Measurements from ENCODE around the gene STX2.
"Not testable (repeated sequence)": the region's sequence is repeated elsewhere in the genome, so short reads cannot be mapped to it uniquely, and the experiment has no call there.

STX2 gene

DNA sequence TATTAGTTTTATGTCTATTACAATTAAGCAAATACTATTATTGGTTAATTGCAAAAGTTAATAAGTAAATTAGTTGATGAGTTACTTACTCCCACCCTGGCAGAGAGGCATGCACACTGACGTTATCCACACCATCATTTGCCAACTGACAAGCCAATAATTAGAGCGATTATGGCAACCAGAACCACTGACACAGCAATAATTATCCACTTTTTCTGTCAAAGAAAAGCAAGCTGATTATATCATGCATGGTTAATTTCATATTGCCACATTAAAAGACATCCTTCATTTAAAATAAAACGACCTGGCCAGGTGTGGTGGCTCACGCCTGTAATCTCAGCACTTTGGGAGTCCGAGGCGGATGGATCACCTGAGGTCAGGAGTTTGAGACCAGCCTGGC lies 43.1 kb downstream of the STX2 start:
- no peak for DNase-seq

DNA sequence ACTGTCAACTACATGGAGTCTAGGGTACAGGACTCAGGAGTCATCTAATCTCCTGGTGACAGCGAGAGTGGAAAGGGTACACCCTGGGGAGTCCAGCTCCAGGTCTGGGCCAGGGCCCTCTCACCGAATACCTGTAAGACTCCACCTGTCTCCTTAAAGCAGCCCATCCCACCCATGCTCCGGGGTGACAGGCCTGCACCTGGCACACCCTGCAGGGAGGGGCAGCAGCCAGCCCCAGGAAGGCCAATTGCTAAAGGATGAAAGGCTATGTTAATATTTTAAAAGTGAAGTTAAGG lies 45.5 kb downstream of the STX2 start:
- DNase-seq = no peak

DNA sequence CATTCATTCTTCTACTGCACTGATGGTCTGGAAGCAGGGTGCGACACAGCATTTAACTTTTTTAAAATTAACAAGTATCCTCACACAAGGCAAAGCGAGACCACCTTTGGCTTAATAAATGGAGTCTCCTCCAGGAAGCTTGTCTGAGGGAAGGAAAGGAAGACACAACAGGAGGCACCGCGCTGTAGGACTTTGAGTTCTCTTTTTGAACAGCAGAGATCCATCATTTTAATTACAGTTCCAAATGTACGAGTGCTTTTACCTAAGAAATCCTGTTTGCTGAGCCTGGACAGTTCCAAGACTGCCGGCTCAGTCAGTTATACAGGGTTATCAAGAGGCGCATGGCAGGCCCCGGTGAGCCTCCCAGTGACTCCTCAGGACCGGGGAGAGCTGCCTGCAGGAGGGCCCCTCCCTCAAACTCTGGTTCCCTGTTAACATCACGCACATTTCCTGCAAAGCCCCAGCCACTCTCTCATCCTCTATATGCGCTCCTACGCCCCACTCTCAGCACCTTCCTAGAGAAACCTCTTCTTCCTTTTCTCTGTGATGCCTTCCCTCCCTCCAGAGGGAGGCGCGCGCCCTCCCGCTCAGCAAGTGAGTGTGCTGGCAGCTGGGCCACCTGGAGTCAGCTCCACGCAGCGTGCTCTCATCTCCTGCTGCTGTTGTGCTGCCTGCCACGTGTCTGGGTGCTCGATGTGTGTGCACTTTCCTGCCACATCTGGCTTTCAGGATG lies 46.1 kb downstream of the STX2 start:
- DNase-seq = no peak

DNA sequence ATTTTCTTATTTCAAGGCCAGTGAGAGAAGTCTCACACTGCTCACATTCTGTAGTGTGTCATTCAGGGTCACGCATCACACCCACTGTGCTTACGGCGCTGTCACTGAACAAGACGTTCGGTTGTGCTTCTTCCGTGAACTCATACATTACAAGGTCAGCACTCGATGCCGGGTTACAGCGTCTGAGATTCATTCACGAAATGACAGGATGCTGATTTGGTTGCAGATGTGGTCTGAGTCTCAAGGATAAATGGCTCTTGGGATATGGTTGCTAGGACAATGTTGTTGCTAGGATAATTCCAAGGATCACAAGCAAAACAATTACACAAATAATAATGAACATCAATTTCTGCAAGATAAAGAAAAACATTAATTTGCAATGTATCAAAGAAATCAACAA lies 47.4 kb downstream of the STX2 start:
- no peak for DNase-seq

DNA sequence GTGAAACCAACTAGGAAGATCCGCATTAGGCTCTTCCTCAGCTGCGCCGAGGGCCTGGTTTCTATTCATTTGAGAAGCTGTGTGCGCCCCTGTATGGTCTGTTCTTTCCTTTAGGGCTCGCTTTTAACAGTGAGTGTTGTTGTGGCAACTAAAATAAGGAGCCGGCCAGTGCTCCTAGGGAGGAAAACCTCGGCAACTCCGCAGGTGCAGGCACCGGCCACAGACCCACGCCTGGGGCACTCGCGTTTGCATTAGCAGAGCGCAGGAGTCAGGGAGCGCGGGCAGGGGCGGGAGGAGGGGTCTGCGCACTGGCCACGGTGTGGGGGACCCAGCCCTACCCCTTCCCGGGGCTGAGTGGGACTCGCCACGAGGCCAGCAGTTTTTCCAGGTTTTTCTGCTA lies 50.5 kb downstream of the STX2 start:
- no peak for DNase-seq

DNA sequence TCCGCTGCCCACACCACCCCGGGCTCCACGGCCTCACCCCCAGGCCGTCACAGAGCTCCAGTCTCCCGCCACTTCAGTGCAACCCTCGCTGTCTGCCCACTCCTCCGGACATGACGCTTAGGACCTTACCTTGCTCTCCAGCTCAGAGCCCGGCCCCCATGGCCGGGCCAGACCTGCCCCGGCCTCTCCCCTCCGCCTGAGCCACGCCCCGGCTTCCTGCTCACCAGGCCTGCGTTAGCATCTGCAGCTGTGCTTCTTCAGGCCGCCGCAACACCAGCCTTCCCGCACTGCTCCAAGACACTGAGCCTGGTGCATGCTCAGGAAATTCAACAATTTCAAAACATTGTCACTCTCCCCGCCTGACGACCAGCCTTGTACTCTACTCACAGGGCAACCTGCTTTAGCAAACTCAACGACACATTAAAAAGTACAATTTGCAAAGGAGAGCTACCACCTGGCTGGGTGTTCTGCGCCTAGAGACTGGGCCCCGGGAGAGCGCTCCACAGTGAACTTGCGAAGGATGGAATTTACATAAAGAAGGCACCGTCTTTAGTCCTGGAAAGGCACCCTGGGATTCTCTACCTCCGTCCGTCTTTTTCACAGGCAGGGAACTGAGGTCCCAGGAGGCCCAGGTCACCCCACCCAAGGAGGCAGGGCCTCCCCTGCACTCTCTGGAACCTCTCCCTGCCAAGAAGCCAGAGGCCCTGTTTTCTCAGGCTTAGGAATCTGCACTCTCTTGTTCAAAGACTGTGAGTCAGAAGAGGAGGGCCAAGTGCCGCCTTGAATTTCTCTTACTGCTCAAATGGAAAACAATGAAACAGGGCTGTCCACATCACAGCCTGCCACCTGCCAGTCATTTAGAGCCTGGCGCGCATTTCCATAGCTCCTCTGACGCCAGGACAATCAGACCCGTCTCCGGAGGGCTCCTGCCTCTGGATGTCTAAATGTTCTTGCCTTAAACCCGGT lies 51.3 kb downstream of the STX2 start:
- DNase-seq = no peak

DNA sequence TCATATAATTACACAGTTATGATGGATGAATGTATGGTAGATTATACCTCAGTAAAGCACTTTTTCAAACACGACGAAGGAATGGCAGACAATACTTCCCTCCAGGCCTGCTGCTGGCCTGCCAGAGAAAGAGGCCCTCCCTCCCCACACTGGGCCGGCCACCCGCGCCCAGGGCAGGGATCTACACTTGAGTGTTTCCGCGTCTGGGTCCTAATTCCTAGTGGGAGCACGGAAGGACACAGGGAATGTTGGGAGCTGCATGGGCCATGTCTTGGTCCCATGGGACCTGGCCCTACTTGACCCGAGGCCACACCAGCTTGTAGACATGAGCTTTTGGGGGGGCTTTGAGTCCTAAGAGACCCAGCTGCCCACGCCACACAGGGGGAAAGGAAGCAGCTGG lies 52.0 kb downstream of the STX2 start:
- DNase-seq = no peak

DNA sequence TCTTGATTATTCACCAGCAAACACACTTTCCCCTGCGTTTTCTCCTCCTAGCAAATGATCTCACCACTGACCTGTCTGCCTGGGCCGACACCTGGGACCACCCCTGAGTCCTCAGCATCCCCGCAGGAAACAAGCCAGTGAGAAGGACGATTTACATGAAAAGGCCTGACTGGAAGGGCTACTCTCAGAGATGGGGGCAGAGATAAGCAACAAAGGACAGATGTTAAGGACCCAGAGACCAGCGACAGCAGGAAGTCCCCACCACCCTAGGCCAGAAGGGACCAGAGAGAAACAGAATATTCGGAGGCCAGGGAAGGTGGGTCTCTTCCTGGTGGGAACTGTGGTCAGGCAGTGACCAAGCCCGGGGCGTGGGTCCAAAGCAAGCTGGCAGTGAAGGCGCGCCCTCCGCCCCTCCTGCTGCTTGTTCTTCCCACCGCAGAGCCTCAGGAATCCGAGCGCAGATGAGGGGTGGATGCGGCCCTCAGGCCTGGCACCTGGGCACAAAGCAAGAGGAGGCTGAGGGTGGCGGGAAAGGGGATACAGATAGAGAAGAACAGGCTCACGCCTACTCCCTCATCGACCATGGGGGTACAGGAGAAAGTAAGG lies 55.8 kb downstream of the STX2 start:
- DNase-seq = no peak

DNA sequence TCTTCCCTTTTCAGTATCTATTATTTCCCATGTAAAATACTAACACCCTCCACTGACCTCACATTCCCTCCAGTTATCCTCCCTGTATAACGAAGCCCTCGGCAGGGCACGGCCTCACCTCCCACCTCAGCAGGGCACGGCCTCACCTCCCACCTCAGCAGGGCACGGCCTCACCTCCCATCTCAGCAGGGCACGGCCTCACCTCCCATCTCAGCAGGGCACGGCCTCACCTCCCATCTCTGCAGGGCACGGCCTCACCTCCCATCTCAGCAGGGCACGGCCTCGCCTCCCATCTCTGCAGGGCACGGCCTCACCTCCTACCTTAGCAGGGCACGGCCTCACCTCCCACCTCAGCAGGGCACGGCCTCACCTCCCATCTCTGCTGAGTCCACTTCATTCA lies 56.8 kb downstream of the STX2 start:
- DNase-seq = not testable (repeated sequence)

DNA sequence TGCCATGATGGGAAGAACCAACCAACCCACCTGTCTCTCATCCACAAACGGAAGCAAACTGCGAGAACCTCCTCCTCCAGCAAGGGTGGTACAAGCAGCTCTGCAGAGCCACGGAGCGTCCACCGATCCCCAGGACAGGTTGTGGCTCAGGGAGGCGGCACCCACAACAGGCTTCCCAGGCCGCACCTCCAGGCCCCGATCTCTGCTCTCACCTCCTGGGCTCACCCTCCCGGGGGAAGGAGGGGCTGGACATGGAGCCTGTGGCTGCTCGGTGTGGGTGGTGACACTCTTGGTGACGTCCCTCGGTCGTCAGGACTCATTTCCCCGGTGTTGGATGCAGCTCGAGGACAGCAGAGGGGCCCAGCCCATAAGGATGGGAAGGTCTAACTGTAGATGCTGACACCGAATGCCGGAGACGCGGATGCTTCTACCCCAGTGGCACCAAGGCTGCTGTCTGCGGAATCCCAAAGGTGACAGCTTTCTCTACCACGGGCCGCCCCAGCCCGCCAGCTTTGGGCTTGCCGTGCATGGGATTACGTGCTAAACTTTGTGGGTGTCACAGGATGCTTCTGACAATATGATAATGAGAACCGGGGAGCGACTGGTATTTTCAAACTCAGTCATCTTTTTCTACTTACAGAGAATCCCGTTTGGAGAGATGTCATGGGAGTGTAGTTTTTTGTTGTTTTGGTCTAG lies 58.0 kb downstream of the STX2 start:
- no peak for DNase-seq

DNA sequence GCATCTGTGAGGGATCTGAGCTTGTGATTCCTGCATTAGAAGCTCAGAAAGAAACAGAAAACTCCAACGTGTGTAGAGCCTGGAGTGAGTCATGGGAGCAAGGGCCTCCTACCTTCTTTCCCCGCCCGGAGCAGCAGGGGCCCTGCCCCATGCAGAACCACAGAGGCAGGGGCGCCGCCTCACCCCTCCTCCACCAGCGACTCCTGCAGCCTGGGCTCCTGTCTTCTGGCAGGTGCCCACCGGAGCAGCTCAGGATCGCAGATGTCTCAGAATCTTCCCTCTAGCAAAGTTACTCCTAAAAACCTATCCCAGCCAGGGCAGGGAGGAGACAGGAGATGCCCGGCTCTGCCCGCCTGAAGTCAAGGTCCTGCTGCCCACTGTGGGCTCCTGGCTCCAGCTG lies 58.7 kb downstream of the STX2 start:
- DNase-seq = no peak

DNA sequence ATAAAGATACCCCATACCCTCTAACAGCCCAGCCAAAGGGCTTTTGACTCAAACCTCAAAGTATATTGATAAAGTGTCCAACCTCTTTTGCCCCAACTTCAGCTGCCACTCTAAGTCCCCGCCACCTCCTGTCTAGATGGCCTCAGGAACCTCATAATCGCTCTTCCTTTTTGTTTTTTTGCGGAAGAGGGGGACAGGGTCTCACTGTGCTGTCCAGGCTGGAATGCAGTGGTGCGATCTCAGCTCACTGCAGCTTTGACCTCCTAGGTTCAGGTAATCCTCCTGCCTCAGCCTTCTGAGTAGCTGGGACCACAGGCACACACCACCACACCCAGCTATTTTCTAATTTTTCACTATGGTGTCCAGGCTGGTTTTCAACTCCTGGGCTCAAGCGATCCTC lies 60.3 kb downstream of the STX2 start:
- no peak for DNase-seq

DNA sequence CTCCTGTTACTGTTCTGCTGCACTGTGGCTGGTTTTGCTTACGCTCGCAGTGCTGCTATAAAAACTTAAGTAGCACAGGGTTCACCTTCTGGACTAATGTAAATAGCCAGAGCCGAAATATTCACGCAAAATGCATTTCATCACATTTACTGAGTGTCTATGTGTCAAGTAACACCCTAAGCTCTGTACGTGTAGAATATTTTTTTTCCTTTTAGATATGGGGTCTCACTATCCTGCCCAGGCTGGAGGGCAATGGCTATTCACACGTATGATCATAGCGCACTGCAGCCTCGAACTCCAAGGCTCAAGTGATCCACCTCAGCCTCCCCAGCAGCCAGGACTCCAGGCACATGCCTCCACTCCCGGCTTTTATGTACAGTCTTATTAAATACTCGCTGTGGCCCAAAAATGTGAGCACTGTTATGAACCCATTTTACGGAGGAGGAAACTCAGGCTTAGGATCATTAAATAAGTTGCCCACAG lies 62.2 kb downstream of the STX2 start:
- DNase-seq = no peak

DNA sequence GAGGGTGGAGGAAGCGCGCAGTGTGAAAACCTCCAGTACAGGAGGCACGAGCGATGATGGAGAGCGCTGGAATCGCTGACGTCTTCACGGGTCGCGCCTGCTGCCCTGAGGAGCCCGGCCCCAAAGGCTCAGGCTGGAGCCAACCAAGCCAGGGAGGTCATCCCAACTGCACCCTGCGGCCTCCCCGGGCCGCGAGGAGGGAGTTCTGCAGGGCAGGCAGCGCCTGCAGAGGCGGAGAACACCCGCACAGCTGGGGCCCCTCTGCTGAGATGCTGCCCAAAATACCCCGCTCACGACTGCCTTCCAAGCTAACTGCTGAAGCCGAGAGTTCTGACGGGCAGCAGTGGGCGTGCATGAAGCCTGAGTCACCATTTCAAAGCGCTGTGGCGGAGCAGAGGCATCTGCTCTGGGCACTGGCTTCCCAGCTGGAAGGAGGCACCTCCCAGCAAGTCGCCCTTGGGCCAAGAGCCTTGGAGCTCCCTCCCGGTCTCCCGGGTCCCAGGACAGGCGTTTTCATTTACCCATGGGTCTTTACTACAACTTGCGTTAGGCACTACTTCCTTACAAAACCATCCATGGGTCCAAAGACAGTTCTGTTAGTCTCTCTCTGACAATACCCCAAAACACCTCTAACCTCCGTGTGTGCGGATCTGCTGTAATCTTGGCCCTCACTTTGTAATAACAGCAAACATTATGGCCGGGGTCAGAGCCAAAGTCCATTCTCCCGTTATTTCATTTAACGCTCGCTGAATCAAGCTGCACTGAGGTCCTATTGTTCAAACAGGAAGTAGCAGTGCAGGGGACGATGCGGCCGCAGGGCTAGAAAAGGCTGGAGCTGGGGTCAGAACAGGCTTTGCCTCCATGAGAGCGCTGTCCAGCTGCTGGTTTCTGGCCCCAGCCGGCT lies 62.8 kb downstream of the STX2 start:
- peak; percentile 79 for DNase-seq

DNA sequence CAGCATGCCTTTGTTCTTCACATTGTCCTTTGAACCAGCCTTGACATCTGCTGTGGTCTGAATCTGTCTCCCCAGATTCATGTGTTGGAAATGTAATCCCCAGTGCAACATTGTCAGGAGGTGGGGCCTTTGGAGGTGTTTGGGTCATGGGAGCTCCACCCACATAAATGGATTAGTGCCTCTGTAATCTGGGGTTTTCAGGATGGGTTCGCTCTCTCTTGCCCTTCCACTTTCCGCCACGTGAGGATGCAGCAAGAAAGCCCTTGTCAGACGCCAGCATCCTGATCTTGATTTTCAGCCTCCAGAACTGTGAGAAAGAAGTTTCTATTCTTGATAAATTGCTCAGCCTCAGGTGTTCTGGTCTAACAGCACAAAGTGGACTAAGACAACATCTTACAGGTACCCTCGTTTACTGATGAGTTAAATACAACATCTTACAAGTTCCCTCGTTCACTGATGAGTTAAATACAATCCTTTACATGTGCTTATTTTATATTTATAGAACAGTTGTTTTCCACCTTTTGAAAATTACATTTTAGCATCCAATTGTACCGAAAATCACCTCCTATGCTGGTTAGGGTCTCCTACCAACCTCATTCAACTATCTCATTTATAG lies 68.5 kb downstream of the STX2 start:
- DNase-seq = no peak

DNA sequence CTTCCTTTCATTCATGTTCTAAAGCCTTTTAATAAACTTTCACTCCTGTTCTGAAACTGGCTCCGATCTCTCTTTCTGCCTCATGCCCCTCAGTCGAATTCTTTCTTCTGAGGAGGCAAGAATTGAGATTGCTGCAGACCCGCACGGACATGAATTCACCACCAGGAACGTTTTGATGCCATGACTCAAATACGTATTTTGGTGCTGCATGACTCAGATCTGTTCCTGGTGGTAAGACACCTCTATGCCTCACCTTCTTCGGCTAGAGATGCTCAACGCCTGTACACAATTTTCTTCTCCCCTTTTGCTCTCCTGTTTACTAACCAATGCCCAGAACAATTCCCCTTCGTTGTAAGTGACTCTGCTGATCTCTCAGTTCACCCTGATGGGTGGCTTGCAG lies 70.9 kb downstream of the STX2 start:
- DNase-seq = peak; percentile 19

DNA sequence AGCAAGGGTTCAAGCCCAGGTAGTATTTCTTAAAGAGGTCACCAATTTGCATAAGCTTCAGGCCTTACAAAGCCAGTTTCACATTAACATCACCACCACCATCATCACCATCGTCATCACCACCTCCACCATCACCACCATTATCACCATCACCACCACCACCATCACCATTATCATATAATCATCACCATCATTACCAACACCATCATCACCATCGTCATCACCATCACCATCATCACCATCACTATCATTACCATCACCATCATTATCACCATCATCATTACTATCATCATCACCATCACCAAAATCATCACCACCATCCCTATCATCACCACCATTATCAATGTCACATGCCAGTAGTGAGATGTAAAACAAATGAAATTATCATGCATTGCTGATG lies 72.6 kb downstream of the STX2 start:
- DNase-seq = no peak

DNA sequence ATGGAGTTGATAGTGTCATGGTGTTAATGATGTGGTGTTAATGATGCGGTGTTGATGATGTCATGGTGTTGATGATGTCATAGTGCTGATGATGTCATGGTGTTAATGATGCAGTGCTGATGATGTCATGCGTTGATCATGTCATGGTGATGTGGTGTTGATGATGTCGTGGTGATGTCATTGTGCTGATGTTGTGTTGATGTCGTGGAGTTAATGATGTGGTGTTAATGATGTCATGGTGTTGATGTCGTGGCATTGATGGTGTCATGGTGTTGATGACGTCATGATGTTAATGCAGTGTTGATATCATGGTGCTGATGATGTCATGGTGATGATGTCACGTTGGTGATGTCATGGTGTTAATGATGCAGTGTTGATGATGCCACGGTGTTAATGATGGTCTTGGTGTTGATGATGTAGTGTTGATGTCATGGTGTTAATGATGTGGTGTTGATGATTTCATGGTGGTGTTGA lies 73.8 kb downstream of the STX2 start:
- DNase-seq = no peak

DNA sequence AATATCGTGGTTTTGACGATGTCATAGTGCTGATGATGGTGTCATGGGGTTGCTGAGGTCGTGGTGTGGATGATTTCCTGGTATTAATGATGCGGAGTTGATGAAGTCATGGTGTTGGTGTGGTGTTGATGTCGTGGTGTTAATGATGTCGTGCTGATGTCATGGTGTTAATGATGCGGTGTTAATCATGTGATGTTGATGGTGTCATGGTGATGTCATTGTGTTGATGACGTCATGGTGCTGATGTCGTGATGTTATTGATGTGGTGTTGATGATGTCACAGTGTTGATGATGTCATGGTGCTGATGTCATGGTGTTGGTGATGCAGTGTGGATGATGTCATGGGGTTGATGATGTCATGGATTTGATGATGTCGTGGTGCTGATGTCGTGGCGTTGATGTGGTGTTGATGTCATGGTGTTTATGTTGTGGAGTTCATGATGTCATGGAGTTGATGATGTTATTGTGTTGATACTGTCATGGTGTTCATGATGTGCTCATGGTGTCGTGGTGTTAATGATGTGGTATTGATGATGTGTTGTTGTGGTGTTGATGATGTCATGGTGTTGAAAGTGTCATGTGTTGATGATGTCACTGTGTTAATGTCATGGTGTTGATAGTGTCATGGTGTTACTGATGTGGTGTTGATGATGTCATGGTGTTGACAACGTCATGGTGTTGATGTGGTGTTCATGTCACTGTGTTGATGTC lies 74.4 kb downstream of the STX2 start:
- peak; percentile 26 for DNase-seq

DNA sequence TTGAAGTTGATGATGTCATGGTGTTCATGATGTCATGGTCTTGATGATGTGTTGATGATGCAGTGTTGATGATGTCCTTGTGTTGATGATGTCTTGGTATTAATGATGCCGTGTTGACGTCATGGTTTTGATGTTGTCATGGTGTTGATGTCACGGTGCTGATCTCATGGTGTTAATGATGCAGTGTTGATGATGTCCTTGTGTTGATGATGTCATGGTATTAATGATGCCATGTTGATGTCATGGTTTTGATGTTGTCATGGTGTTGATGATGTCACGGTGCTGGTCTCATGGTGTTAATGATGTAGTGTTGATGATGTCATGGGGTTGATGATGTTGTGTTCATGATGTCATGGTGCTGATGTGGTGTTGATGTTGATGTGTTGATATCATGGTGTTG lies 75.0 kb downstream of the STX2 start:
- no peak for DNase-seq

DNA sequence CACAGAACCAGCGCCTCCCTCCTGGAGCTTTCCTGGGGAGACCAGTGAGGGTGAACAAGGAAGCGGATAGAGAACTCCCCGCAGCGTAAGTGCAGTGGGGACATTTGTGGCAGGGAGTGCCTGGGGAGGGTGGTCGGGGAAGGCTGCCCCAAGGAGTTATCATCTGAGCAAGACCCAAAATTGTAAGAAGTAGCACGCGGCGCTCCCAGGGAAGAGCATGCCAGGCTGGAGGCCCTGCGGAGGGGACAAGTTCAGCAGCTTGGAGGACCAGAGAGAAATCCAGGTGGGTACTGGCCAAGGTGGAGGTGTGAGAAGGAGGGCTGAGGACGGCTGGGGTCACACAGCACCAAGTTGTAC lies 76.8 kb downstream of the STX2 start:
- no peak for DNase-seq

Measured in activated naive CD4-positive, alpha-beta T cell treated with Interleukin-2 at 50 U/mL for 16 hours (primary cell).